HG03135 (cell line): Measurements from ENCODE around the gene NLGN4Y.
"Not testable (repeated sequence)": the region's sequence is repeated elsewhere in the genome, so short reads cannot be mapped to it uniquely, and the experiment has no call there.

ENCODE experiments used
- ATAC-seq: cut with Tn5 transposase; IDR thresholded peaks from one replicate; pipeline ENCODE4 v1.9.1; 2021; ENCODE audit warnings: mild to moderate bottlenecking, moderate library complexity; ENCODE audit not compliant: unreplicated experiment

The NLGN4Y gene

DNA sequence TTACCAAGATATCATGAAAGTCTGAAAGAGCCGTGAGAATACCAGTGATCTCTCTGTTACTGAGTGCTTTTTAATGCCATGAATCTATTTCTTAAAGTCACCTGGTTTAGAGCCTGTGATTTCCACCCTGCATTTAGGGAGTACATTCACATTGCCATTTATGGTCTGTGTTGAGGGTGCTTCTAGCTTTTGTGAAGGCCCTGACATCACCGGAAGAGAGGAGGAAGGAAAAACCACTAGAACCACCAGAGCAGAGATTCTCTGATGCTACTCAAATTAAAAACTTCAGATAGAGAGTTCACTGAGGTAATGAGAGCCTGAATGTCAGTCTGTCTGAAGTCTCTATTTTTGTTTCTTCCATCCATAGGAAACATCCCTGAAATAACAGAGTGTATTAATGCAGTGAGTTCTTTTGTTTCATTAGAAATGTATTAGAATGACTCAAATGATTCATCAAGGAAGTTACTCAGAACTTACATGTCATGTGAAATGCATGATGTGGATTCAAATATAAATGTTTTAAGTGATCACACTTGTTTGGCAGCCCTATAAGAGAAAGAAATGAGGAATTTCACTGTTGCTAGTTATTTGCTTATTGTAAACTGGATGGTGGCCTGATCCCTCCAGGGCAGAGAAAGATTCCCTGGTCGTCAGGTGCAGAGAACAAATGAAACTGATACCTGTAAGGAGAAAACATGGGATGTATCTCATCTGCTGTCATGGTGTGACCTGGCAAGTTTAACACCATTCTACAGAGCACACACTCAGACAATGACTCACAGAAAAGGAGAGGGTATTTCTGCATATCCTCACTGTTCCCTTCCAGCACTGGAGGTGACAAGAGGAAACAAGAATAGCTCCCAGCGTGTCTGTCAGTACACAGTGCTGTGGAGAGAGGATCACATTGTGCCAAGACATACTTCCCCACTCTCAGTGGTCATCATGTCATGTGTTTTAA lies 310.1 kb downstream of the NLGN4Y start:
- no peak for ATAC-seq

DNA sequence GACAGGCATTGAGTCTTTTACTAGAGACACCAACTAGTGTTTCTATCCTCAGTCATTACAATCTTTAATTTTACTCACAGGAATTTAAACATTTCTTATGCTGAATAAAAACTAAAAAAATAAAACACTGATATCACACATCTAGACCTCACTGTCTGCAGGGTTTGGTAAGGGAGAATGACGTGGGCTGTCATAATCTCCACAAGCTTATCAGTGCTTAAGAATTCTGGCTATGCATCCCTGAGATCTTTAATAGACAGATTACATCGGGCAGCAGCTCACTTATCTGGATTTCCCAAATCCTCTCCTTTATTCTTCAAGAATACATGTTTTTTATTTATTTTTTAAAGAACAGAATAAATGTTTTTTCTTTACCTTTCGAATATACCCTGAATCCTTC lies 313.1 kb downstream of the NLGN4Y start:
- ATAC-seq: no peak

DNA sequence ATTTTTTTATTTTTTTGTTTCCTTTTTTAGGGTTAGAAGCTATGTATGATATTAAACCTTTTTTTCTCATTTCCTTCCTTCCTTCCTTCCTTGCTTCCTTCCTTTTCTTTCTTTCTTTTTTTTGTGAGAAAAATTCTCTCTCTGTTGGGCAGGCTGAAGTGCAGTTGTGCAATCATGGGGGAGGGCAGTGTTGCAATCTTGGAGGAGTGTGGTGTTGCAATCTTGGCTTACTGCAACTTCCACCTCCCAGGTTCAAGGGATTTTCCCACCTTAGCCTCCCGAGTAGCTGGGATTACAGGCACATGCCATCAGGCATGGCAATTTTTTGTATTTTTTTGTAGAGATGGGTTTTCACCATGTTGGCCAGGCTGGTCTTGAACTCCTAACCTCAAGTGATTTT lies 326.4 kb downstream of the NLGN4Y start:
- no peak for ATAC-seq

DNA sequence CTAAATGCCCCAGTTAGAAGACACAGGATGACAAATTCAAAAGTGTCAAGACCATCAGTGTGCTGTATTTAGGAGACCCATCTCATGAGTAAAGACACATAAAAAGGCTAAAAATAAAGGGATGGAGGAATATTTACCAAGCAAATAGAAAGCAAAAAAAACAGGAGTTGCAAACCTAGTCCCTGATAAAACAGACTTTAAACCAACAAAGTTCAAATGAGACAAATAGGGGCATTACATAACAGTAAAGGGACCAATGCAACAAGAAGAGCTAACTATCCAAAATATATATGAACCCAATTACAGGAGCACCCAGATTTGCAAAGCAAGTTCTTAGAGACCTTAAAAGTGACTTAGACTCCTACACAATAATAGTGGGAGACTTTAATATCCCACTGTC lies 336.1 kb downstream of the NLGN4Y start:
- no peak for ATAC-seq

DNA sequence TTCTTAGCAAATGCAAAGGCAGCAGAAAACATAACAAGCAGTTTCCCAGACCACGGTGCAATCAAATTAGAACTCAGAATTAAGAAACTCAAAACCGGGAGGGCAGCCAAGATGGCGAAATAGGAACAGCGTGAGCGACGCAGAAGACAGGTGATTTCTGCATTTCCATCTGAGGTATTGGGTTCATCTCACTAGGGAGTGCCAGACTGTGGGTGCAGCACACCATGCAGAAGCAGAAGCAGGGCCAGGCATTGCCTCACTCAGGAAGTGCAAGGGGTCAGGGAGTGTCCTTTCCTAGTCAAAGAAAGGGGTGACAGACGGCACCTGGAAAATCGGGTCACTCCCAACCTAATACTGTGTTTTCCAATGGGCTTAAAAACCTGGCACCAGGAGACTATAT lies 336.7 kb downstream of the NLGN4Y start:
- ATAC-seq: not testable (repeated sequence)

DNA sequence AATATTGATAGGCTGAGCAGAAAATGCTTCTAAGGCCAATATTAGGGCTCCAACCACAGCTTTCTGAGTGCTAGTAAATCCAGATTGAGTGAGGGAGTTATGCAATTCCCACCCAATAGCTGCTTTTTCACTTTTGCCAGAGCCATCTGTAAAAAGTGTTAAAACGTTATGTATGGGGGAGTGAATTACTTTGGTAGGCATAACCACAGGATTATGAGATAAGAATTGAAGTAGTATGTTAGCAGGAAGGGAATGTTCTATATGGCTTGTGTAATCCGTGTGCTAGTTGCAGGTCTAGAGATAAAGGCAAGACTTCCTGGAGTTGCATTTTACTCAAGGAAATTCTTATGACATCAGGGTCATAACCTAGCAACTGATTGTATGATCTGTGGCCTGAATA lies 347.6 kb downstream of the NLGN4Y start:
- ATAC-seq: no peak
